HepG2 (cell line): ENCODE results near the gene TOR1B. TPM values are rescaled to one million over a fixed set of nuclear protein-coding genes. Genes with fewer than 3 reads are reported as not detected.

Experiments used
- ATAC-seq: fragments of 200-7000 bp; cut with Tn5 transposase; 3 replicates; pipeline ENCODE4 v1.9.1; 2020; ENCODE audit warnings: mild to moderate bottlenecking, moderate library complexity
- BruUV-seq: library from RNA; stranded (reverse); fragments of 400-500 nt; replicated peaks from 2 replicates; lab custom pipeline; 2021; lab: Mats Ljungman, UMichigan
- CTCF ChIA-PET: fragments of 300-600 bp; formaldehyde crosslinking; extraction: SDS; loops from one replicate; lab custom pipeline; 2021; ENCODE audit warnings: low total read pairs, inconsistent platforms, low intra/inter-chr PET ratio; lab: Yijun Ruan, JAX
- POLR2A ChIA-PET: fragments of 350-600 bp; sonication (Branson Sonifier 250); formaldehyde crosslinking; loops from one replicate; lab custom pipeline; 2020; ENCODE audit warnings: antibody characterized with exemption, inconsistent platforms; lab: Yijun Ruan, JAX
- DNase-seq: peaks from one replicate; pipeline ENCODE4 v3.0.0-alpha.2; 2015; ENCODE audit warnings: low spot score
- FAIRE-seq: peaks from 3 replicates; lab custom pipeline; 2011; peaks lifted over from hg19 to GRCh38; lab: Jason Lieb, UNC
- H2AFZ ChIP-seq: one replicate; pipeline ENCODE4 v1.6.1; 2011; ENCODE audit warnings: low read length, inconsistent platforms
- H3K27ac ChIP-seq: fragments of 300-600 bp; 3 replicates; pipeline ENCODE4 v1.8.0; 2011; ENCODE audit warnings: mixed run types, mild to moderate bottlenecking, mixed read lengths, low read length, inconsistent platforms; ENCODE audit not compliant: insufficient read depth; ENCODE audit errors: extremely low read length
- H3K27me3 ChIP-seq, 2 experiments: fragments of 200-600 bp in 1 of 2; 2 replicates in 1 of 2; 3 replicates in 1 of 2; pipeline versions ENCODE4 v1.6.0 to v1.8.0; 2011; ENCODE audit warnings: low read length in 2 of 2, mild to moderate bottlenecking in 2 of 2, moderate library complexity in 2 of 2, inconsistent platforms in 1 of 2; ENCODE audit not compliant: insufficient read depth in 2 of 2, control insufficient read depth in 1 of 2
- H3K36me3 ChIP-seq, 2 experiments: fragments of 200-600 bp in 1 of 2; replicated peaks in 1 of 2; 2 replicates in 1 of 2; 3 replicates in 1 of 2; pipeline versions ENCODE4 v1.5.1 to v1.8.0; 2011; ENCODE audit warnings: low read length in 2 of 2, inconsistent platforms in 1 of 2; ENCODE audit not compliant: insufficient read depth in 2 of 2, control insufficient read depth in 1 of 2
- H3K4me1 ChIP-seq: 2 replicates; pipeline ENCODE4 v1.5.1; 2012; ENCODE audit warnings: low read length, inconsistent platforms; ENCODE audit not compliant: insufficient read depth
- H3K4me2 ChIP-seq: 2 replicates; pipeline ENCODE4 v1.6.0; 2011; ENCODE audit warnings: low read depth, low read length, inconsistent platforms
- H3K4me3 ChIP-seq, 3 experiments: fragments of 200-600 bp in 1 of 3; sonication (generic), shearing (Covaris generic) in 1 of 3; replicated peaks in 1 of 3; 2 replicates each; pipeline ENCODE4 v1.5.1; 2011 to 2016; ENCODE audit warnings: low read length in 3 of 3, inconsistent platforms in 2 of 3, low read depth in 2 of 3, mild to moderate bottlenecking in 2 of 3, control low read depth in 1 of 3, mixed read lengths in 1 of 3; ENCODE audit not compliant: insufficient read depth in 1 of 3
- H3K79me2 ChIP-seq: one replicate; pipeline ENCODE4 v1.6.1; 2011; ENCODE audit warnings: low read length, inconsistent platforms; ENCODE audit not compliant: insufficient read depth
- H3K9ac ChIP-seq: 2 replicates; pipeline ENCODE4 v1.6.0; 2011; ENCODE audit warnings: mild to moderate bottlenecking, low read depth, low read length, inconsistent platforms; ENCODE audit not compliant: insufficient read depth
- H3K9me3 ChIP-seq: 2 replicates; pipeline ENCODE4 v1.5.1; 2012; ENCODE audit warnings: mild to moderate bottlenecking, low read length
- H4K20me1 ChIP-seq: 2 replicates; pipeline ENCODE4 v1.6.0; 2011; ENCODE audit warnings: inconsistent platforms, mild to moderate bottlenecking, low read length, moderate library complexity; ENCODE audit not compliant: insufficient read depth
- BRCA1 ChIP-seq: sonication (generic); formaldehyde crosslinking; IDR thresholded peaks from 2 replicates; pipeline ENCODE4 v1.4.0; 2020; ENCODE audit warnings: missing genetic modification reagents
- CREB1 ChIP-seq, 2 experiments: fragments of 450-650 bp in 1 of 2; IDR thresholded peaks; 2 replicates each; pipeline ENCODE4 v1.6.1; 2016 to 2017; ENCODE audit warnings: control low read depth in 1 of 2, mild to moderate bottlenecking in 1 of 2, missing compliant biosample characterization in 1 of 2, missing genetic modification characterization in 1 of 2
- CREM ChIP-seq, 2 experiments: sonication (generic) in 1 of 2; formaldehyde crosslinking in 1 of 2; IDR thresholded peaks; 2 replicates each; pipeline versions ENCODE4 v1.4.0 to v1.6.1; 2016 to 2020; ENCODE audit warnings: antibody characterized with exemption in 1 of 2, mild to moderate bottlenecking in 1 of 2, missing genetic modification reagents in 1 of 2
- EED ChIP-seq: sonication (generic); formaldehyde crosslinking; IDR thresholded peaks from 2 replicates; pipeline ENCODE4 v1.5.0; 2020; ENCODE audit warnings: mild to moderate bottlenecking, missing genetic modification reagents
- FOXJ3 ChIP-seq: sonication (generic); formaldehyde crosslinking; IDR thresholded peaks from 2 replicates; pipeline ENCODE4 v1.4.0; 2020; ENCODE audit warnings: missing genetic modification reagents, mild to moderate bottlenecking, borderline replicate concordance
- JUND ChIP-seq: sonication (generic); formaldehyde crosslinking; IDR thresholded peaks from 2 replicates; pipeline ENCODE4 v1.8.0; 2022; ENCODE audit warnings: mild to moderate bottlenecking, missing genetic modification reagents
- KLF15 ChIP-seq: sonication (generic); formaldehyde crosslinking; IDR thresholded peaks from 2 replicates; pipeline ENCODE4 v1.8.1; 2023; ENCODE audit warnings: borderline replicate concordance, mild to moderate bottlenecking, inconsistent platforms, missing genetic modification reagents, mixed read lengths
- NFKBIZ ChIP-seq: IDR thresholded peaks from 2 replicates; pipeline ENCODE4 v1.6.1; 2018; ENCODE audit warnings: missing genetic modification reagents, missing compliant biosample characterization
- PCBP2 ChIP-seq: fragments of 200-400 bp; formaldehyde crosslinking; optimal IDR thresholded peaks from 2 replicates; pipeline ENCODE3; 2018; ENCODE audit warnings: low read length, low read depth; ENCODE audit not compliant: poor library complexity, severe bottlenecking
- SIN3B ChIP-seq: fragments of 150-350 bp; IDR thresholded peaks from 2 replicates; pipeline ENCODE4 v1.6.1; 2014; ENCODE audit warnings: low read length
- SMARCC2 ChIP-seq: fragments of 450-650 bp; IDR thresholded peaks from 2 replicates; pipeline ENCODE4 v1.6.1; 2017; ENCODE audit warnings: antibody characterized with exemption, mild to moderate bottlenecking
- TSC22D2 ChIP-seq: sonication (generic); formaldehyde crosslinking; IDR thresholded peaks from 2 replicates; pipeline ENCODE4 v1.5.1; 2020; ENCODE audit warnings: missing genetic modification reagents, mild to moderate bottlenecking, borderline replicate concordance
- ZNF256 ChIP-seq: sonication (generic); formaldehyde crosslinking; conservative IDR thresholded peaks from 2 replicates; pipeline ENCODE4 v1.4.0; 2020; ENCODE audit warnings: missing genetic modification reagents
- ZNF468 ChIP-seq: sonication (generic); formaldehyde crosslinking; IDR thresholded peaks from 2 replicates; pipeline ENCODE4 v1.8.0; 2022; ENCODE audit warnings: mild to moderate bottlenecking, moderate library complexity, missing genetic modification reagents
- ZNF674 ChIP-seq: sonication (generic); formaldehyde crosslinking; IDR thresholded peaks from 2 replicates; pipeline ENCODE4 v1.5.0; 2020; ENCODE audit warnings: low read depth, mild to moderate bottlenecking, missing genetic modification reagents
- ZNF746 ChIP-seq: sonication (generic); formaldehyde crosslinking; IDR thresholded peaks from 2 replicates; pipeline ENCODE4 v1.8.0; 2022; ENCODE audit warnings: mild to moderate bottlenecking, missing genetic modification reagents
- ZNF749 ChIP-seq: sonication (generic); formaldehyde crosslinking; IDR thresholded peaks from 2 replicates; pipeline ENCODE4 v1.8.0; 2022; ENCODE audit warnings: mild to moderate bottlenecking, missing genetic modification reagents, moderate library complexity, borderline replicate concordance
- ZNF777 ChIP-seq: sonication (generic); formaldehyde crosslinking; IDR thresholded peaks from 2 replicates; pipeline ENCODE4 v1.4.0; 2020; ENCODE audit warnings: missing genetic modification reagents
- WGBS: methylation state at CpG from one replicate; pipeline ENCODE4 v1.1.6; 2017; ENCODE audit warnings: low lambda C conversion rate; 5-methylcytosine and 5-hydroxymethylcytosine counted together
- in situ Hi-C: cut with HindIII; loops from 2 replicates; pipeline ENCODE4 v1.10.0; 2017; ENCODE audit warnings: low pct_unique_long_range_greater_than_20kb; ENCODE audit not compliant: extremely low pct_ligation_motif_present
- intact Hi-C: fragments of 100-400 bp; cut with micrococcal nuclease; formaldehyde crosslinking; loops from one replicate; pipeline ENCODE4 v1.10.0; 2022; ENCODE audit not compliant: unreplicated experiment
- polyA plus RNA-seq, 8 experiments: library from polyadenylated mRNA; depleted of rRNA in 3 of 8; stranded (reverse) in 7 of 8; unstranded in 1 of 8; fragments of >200 nt; fragmentation: Illumina TruSeq in 4 of 8; extraction: Trizol in 4 of 8; gene quantifications; 2 replicates each; pipeline versions ENCODE4 v1.2.1 to v1.2.3, GENCODE V29; 2011 to 2016; ENCODE audit warnings: low read depth in 4 of 8, missing spikeins in 1 of 8, mixed read lengths in 1 of 8; ENCODE audit not compliant: insufficient read depth in 1 of 8
- total RNA-seq, 5 experiments: library from RNA; depleted of rRNA; stranded (reverse); fragments of >200 nt; fragmentation: Illumina TruSeq; extraction: Trizol; gene quantifications; 2 replicates each; pipeline ENCODE4 v1.2.3, GENCODE V29; 2016; ENCODE audit warnings: low read depth in 1 of 5
- TF ChIP-seq, protein P1 (sequence below): sonication (generic); formaldehyde crosslinking; conservative IDR thresholded peaks from 2 replicates; pipeline ENCODE4 v1.4.0; 2020; ENCODE audit warnings: missing genetic modification reagents
- TF ChIP-seq, protein P2 (sequence below): sonication (generic); formaldehyde crosslinking; IDR thresholded peaks from 2 replicates; pipeline ENCODE4 v1.4.0; 2020; ENCODE audit warnings: mild to moderate bottlenecking, low read depth, missing genetic modification reagents

The TOR1B gene
- total and polyA plus RNA-seq, 2 of the 13 experiments (the other 11 are each of a cell fraction or from before 2014, with no cell fraction given), result 18.1 to 21.3 TPM

DNA sequence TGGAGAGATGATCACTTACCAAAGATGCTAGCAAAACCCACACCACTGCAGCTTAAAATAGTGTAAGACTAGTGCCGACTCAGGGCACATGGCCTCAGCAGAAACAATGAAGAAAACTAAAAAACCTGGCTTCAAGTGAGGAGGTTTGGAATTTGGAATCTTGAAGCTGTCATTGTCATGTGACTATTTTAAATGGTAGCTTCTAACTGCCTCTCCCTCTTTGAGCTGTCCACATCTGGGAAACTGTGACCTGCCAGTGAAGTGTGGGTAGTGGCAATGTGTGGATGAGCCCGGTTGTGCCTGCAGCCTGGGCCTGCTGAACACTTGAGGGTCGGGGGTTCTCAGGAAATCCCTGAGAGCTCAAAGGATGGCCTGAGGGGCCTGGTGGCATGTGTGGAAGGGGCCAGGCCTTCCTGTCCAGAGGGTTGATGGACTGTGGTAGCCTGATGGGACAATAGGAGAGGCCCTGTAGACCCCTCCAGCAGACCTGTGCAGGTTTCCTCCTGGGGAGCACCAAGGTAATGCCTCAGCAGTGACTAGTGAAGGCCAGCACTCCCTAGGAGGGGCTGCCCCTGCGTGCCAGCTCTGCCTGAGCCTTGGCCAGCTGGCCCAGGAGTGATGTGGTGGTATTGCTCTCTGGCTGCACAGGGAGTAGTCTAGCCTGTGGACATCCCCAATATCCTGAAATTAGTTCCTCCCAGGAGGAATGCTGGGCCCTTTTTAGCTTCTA lies 45.9 kb downstream of the TOR1B start:
- no peaks in the 10 kb centered on the region for H3K79me2 ChIP-seq
- CTCF ChIA-PET, result no interaction called here

More for the DNA sequence above, 45.9 kb downstream of the TOR1B start:
- peaks cover 3 to 9% of the 10 kb centered on the region in 2 experiments; a peak in 3 of 5 replicates for H3K36me3 ChIP-seq
- DNase-seq, result no peak
- intact Hi-C loops (no loop called here), in situ Hi-C loops (no loop called here)
- no peaks in the 10 kb centered on the region for H3K27me3 ChIP-seq
- H3K9ac ChIP-seq, result no peak overlapping the region
- no peaks in the 10 kb centered on the region for H4K20me1 ChIP-seq
- no peak for TF ChIP-seq CREB1 (IDR thresholded peaks at IDR 0.05)
- TF ChIP-seq CREB1 (CRISPR knock-in tag; IDR thresholded peaks at IDR 0.05), result no peak
- TF ChIP-seq CREM (IDR thresholded peaks at IDR 0.05), result no peak
- TF ChIP-seq CREM (CRISPR knock-in tag; IDR thresholded peaks at IDR 0.05), result no peak
- no peak for TF ChIP-seq ZNF256 (CRISPR knock-in tag)
- TF ChIP-seq, protein P1, sequence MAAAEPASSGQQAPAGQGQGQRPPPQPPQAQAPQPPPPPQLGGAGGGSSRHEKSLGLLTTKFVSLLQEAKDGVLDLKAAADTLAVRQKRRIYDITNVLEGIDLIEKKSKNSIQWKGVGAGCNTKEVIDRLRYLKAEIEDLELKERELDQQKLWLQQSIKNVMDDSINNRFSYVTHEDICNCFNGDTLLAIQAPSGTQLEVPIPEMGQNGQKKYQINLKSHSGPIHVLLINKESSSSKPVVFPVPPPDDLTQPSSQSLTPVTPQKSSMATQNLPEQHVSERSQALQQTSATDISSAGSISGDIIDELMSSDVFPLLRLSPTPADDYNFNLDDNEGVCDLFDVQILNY (CRISPR knock-in tag), result no peak
- no peak for TF ChIP-seq SIN3B
- TF ChIP-seq, protein P2, sequence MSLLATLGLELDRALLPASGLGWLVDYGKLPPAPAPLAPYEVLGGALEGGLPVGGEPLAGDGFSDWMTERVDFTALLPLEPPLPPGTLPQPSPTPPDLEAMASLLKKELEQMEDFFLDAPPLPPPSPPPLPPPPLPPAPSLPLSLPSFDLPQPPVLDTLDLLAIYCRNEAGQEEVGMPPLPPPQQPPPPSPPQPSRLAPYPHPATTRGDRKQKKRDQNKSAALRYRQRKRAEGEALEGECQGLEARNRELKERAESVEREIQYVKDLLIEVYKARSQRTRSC (CRISPR knock-in tag), result no peak
- no peak for TF ChIP-seq ZNF749 (CRISPR knock-in tag)
- no peak for TF ChIP-seq EED (CRISPR knock-in tag)
- TF ChIP-seq ZNF746 (CRISPR knock-in tag), result no peak
- no peak for TF ChIP-seq FOXJ3 (CRISPR knock-in tag)
- TF ChIP-seq ZNF777, result no peak
- TF ChIP-seq JUND (CRISPR knock-in tag), result no peak
- TF ChIP-seq PCBP2, result no peak
- TF ChIP-seq BRCA1 (CRISPR knock-in tag), result no peak
- no peak for TF ChIP-seq ZNF468 (CRISPR knock-in tag)
- no peak for TF ChIP-seq NFKBIZ
- no peak for TF ChIP-seq ZNF674
- no peak for TF ChIP-seq SMARCC2
- no peak for TF ChIP-seq TSC22D2 (CRISPR knock-in tag)
- no peak for TF ChIP-seq KLF15 (CRISPR knock-in tag)
- TF ChIP-seq, all 625 proteins: peak for 0
- Histone ChIP-seq H2AFZ (no peak overlapping the region), H3K4me2 (no peak overlapping the region), H3K4me3 (no peak overlapping the region), H3K27ac (no peak overlapping the region), H3K9me3 (no peaks in the 10 kb centered on the region), H3K4me1 (no peaks in the 10 kb centered on the region)
- BruUV-seq, result no TSS peak
- WGBS, result 80% methylated on average over 4 of the region's 4 CpGs
- ATAC-seq (no peak), FAIRE-seq (no peak)
- POLR2A ChIA-PET, result no interaction called here
